Uterus (tissue), 4 donors: ENCODE results near the gene SNX9. TPM values are rescaled to one million over a fixed set of nuclear protein-coding genes. Genes with fewer than 3 reads are reported as not detected.

Experiments
- DNase-seq, 2 donors: peaks; one replicate each; pipeline ENCODE4 v3.0.0-alpha.2; 2019 to 2020
- H3K27ac ChIP-seq, 2 donors: fragments of 200-600 bp; sonication (generic); 1 replicate in 1 of 2; 2 replicates in 1 of 2; pipeline ENCODE4 v1.5.1; 2016 to 2018
- H3K27me3 ChIP-seq, 2 donors: fragments of 200-600 bp; sonication (generic); one replicate each; pipeline ENCODE4 v1.5.1; 2018 to 2019; ENCODE audit warnings: control low read depth in 1 of 2
- H3K36me3 ChIP-seq, 2 donors: fragments of 200-600 bp; sonication (generic); one replicate each; pipeline ENCODE4 v1.5.1; 2019; ENCODE audit warnings: control low read depth in 1 of 2
- H3K4me1 ChIP-seq, 2 donors: fragments of 200-600 bp; sonication (generic); one replicate each; pipeline ENCODE4 v1.5.1; 2018 to 2019; ENCODE audit warnings: control low read depth in 1 of 2
- H3K4me3 ChIP-seq, 2 donors: fragments of 200-600 bp; sonication (generic); 1 replicate in 1 of 2; 2 replicates in 1 of 2; pipeline ENCODE4 v1.5.1; 2018 to 2019; ENCODE audit warnings: mild to moderate bottlenecking in 1 of 2
- H3K9me3 ChIP-seq, 2 donors: fragments of 200-600 bp; sonication (generic); one replicate each; pipeline ENCODE4 v1.5.1; 2019; ENCODE audit warnings: control low read depth in 1 of 2
- POLR2A ChIP-seq, 2 donors: fragments of 450-650 bp; IDR thresholded peaks; one replicate each; pipeline ENCODE4 v1.6.1; 2016; ENCODE audit warnings: antibody characterized with exemption in 2 of 2, mild to moderate bottlenecking in 1 of 2, moderate library complexity in 1 of 2
- intact Hi-C: fragments of 100-400 bp; cut with DNase I; formaldehyde crosslinking; loops from one replicate; pipeline ENCODE4 v1.15.1; 2023; ENCODE audit warnings: low total_unique reads
- total RNA-seq, 4 donors: library from RNA; depleted of rRNA in 3 of 4; stranded (reverse); fragments of >200 nt in 3 of 4; gene quantifications; one replicate each; pipeline versions ENCODE4 v1.1.0 to v1.2.4, GENCODE V29; 2014 to 2023
- TF ChIP-seq, protein P1 (sequence below), 4 experiments: fragments of 200-600 bp in 2 of 4; fragments of 450-650 bp in 2 of 4; sonication (generic) in 2 of 4; IDR thresholded peaks; one replicate each; pipeline ENCODE4 v1.5.1; 2016 to 2019; ENCODE audit warnings: antibody characterized with exemption in 4 of 4, mild to moderate bottlenecking in 2 of 4, moderate library complexity in 1 of 4
- donor health status: DM: yes; HTN: yes; CAD: no.

Gene SNX9
- total RNA-seq, 4 donors from 2014 or later, result 31.0 to 65.9 (median 50.5) TPM

DNA sequence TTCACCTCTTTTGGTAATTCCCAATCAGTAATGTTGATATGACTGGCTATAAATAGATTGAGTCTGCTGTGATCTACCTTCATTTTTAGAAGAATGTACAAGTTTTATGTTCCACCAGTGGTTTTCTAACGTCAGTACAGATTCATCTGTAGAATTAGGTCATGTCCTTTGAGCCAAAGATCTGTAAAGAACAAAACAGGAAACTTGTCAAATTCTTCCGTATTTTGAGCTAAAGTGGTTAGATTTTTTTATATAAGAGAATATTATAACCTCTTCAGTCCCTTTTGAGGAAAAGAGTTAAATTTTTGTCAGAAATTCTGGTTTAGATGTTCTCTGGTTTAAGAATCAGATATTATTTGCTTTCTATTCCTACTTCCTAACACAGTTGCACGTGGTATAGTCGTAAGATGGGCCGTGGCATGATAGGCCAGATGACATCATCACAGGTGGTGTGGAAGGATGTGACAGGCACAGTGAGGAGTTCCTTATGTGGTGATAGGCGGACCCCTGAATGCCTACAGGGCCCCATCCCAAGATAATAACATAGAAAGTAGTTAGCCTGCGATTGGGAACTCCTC lies 62.3 kb downstream of the SNX9 start:
- intact Hi-C loops, result no loop called here
- Histone ChIP-seq H3K4me1 (no peaks in the 10 kb centered on the region), H3K4me3 (no peak overlapping the region), H3K27me3 (no peaks in the 10 kb centered on the region), H3K27ac (no peak overlapping the region), H3K9me3 (no peaks in the 10 kb centered on the region), H3K36me3 (no peaks in the 10 kb centered on the region)
- TF ChIP-seq, protein P1, sequence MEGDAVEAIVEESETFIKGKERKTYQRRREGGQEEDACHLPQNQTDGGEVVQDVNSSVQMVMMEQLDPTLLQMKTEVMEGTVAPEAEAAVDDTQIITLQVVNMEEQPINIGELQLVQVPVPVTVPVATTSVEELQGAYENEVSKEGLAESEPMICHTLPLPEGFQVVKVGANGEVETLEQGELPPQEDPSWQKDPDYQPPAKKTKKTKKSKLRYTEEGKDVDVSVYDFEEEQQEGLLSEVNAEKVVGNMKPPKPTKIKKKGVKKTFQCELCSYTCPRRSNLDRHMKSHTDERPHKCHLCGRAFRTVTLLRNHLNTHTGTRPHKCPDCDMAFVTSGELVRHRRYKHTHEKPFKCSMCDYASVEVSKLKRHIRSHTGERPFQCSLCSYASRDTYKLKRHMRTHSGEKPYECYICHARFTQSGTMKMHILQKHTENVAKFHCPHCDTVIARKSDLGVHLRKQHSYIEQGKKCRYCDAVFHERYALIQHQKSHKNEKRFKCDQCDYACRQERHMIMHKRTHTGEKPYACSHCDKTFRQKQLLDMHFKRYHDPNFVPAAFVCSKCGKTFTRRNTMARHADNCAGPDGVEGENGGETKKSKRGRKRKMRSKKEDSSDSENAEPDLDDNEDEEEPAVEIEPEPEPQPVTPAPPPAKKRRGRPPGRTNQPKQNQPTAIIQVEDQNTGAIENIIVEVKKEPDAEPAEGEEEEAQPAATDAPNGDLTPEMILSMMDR (IDR thresholded peaks at IDR 0.05), result no peak
- TF ChIP-seq POLR2A (IDR thresholded peaks at IDR 0.05), result no peak
- no peak for DNase-seq

DNA sequence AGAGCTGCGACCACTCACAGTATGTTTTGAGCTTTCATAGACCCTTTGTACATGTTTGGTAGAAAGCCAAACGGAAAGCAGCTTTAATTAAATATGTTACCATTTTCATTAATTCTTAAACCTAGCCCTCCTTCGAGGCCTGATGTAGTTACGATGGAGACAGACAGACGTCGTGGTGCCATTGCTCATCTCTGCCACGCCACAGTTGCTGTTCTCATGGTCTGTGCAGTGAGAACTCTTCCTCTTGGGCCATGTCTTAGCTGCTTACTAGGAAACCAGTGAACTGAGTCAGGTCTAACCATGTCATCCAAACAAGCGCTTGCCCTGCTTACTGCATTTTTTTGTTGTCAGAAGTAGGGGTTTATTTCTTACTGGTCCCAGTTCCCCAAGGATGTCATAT lies 62.8 kb downstream of the SNX9 start:
- H3K27me3 ChIP-seq, result no peaks in the 10 kb centered on the region
- DNase-seq, result no peak
- no peak overlapping the region for H3K27ac ChIP-seq
- H3K4me1 ChIP-seq, result no peaks in the 10 kb centered on the region
- no peaks in the 10 kb centered on the region for H3K9me3 ChIP-seq
- intact Hi-C loops, result no loop called here
- no peak overlapping the region for H3K4me3 ChIP-seq
- no peak for TF ChIP-seq POLR2A (IDR thresholded peaks at IDR 0.05)
- TF ChIP-seq, protein P1 (IDR thresholded peaks at IDR 0.05), result no peak
- H3K36me3 ChIP-seq, result no peaks in the 10 kb centered on the region

DNA sequence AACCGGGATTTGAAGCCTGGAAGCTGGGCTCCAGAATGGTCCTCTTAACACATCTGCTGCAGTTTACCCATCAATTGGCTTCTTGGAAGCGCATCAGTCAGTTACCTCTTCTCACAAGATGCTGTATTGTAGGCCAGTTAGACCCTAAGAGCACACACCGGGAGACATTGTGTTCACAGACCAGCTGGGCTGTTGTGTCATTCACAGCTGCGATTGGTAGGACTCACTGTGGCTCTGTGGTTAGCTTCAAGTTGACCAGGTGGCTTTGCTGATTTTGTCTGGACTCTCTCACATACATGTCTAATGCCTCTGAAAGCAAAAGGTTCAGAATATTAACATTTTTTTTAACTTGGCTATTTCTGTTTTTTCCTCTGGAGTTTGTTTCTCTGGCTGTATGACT lies 64.8 kb downstream of the SNX9 start:
- Histone ChIP-seq H3K27me3 (no peaks in the 10 kb centered on the region), H3K4me3 (no peak overlapping the region), H3K4me1 (no peaks in the 10 kb centered on the region), H3K27ac (no peak overlapping the region), H3K9me3 (no peaks in the 10 kb centered on the region), H3K36me3 (no peaks in the 10 kb centered on the region)
- intact Hi-C loops, result no loop called here
- TF ChIP-seq POLR2A (IDR thresholded peaks at IDR 0.05), result no peak
- TF ChIP-seq, protein P1 (IDR thresholded peaks at IDR 0.05), result no peak
- DNase-seq, result no peak

DNA sequence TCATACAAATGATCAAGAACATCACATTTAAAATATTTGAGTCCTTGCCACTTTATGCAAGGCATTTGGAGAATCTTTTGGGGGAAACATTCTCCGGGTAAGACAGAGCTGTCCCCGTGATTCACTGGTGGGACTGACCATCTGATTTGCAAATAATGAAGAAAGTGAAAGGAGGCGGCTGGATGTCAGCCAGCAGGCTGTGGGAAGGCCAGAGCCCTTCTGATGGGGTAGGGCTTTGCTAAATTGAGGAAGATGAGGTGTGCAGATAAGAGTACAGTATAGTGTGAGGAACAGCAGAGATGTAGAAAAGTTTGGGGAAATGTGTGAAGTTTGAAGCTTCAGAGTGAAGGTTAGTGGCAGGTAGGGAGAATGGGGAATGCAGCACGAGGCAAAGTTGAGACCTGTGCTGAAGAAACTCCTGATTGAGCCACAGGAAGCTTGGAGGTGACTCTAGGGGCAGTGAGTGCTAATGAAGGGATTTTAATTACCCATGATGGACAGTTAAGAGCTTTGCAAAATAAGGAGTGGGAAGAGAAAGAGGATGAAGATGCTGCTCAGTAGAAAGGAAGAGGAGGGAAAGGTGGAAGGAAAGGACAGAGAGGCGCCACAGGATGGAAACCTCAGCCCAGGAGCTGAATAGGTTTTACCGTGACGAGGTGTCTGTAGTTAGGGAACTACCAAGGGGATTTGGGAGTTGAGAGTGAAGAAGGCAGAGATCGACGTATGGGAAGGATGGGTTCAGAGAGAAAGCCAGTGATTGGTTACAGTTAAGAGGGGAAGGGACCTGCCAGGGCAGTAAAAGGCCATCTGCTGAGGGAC lies 68.7 kb downstream of the SNX9 start:
- Histone ChIP-seq H3K27ac (no peak overlapping the region), H3K4me1 (no peaks in the 10 kb centered on the region), H3K9me3 (no peaks in the 10 kb centered on the region), H3K4me3 (no peak overlapping the region), H3K27me3 (no peaks in the 10 kb centered on the region), H3K36me3 (no peaks in the 10 kb centered on the region)
- no peak for TF ChIP-seq POLR2A (IDR thresholded peaks at IDR 0.05)
- TF ChIP-seq, protein P1 (IDR thresholded peaks at IDR 0.05), result no peak
- intact Hi-C loops, result no loop called here
- DNase-seq, result no peak

DNA sequence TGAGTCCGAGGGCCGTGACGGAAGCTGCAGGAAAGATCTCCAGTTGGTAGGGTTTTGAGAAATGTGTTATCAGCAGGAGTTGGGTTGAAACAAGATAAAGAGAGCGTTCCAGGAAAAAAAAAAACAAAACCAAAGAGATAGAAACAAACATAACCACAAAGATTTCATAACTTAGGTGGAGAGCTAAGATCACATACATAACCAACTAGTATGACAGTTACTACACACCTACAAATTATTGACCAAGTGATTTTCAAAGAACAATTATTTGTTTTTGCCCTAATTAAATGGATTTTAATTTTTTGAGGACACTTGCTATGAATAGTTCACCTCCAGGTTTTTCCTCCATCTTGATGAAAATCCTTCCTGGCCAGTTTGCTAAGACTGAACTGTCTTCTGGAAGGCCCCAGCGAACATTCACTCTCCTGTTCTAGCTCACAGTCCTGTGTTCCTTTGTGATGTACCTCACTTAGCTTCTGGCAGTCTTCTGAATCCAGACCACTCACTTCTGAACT lies 69.4 kb downstream of the SNX9 start:
- H3K9me3 ChIP-seq, result no peaks in the 10 kb centered on the region
- no peak for DNase-seq
- TF ChIP-seq, protein P1 (IDR thresholded peaks at IDR 0.05), result no peak
- no peak for TF ChIP-seq POLR2A (IDR thresholded peaks at IDR 0.05)
- intact Hi-C loops, result no loop called here
- H3K27me3 ChIP-seq, result no peaks in the 10 kb centered on the region
- no peak overlapping the region for H3K27ac ChIP-seq
- no peak overlapping the region for H3K4me3 ChIP-seq
- no peaks in the 10 kb centered on the region for H3K36me3 ChIP-seq
- H3K4me1 ChIP-seq, result no peaks in the 10 kb centered on the region
